Right renal cortex interstitium (tissue), 3 donors: ENCODE data around the gene ANKS1A. TPM values are rescaled to one million over a fixed set of nuclear protein-coding genes. Genes with fewer than 3 reads are reported as not detected.

Experiments
- DNase-seq, 3 donors: peaks; one replicate each; pipeline ENCODE4 v3.0.0-alpha.2; 2013; ENCODE audit warnings: low read depth in 3 of 3, low spot score in 2 of 3
- polyA plus RNA-seq, 3 donors: library from polyadenylated mRNA; unstranded; fragments of 120-200 nt; gene quantifications; one replicate each; pipeline ENCODE4 v1.2.1, GENCODE V29; 2013; ENCODE audit not compliant: insufficient read length in 3 of 3

Gene ANKS1A
- polyA plus RNA-seq, 3 donors, result 31.2 to 43.8 (median 38.4) TPM

- DNase-seq, result no peak
Observed at GRCh38 chr6:35078896-35079295, 189.8 kb downstream of the ANKS1A start.

- DNase-seq, result no peak
Observed at GRCh38 chr6:35079311-35080000, 190.4 kb downstream of the ANKS1A start.

DNA sequence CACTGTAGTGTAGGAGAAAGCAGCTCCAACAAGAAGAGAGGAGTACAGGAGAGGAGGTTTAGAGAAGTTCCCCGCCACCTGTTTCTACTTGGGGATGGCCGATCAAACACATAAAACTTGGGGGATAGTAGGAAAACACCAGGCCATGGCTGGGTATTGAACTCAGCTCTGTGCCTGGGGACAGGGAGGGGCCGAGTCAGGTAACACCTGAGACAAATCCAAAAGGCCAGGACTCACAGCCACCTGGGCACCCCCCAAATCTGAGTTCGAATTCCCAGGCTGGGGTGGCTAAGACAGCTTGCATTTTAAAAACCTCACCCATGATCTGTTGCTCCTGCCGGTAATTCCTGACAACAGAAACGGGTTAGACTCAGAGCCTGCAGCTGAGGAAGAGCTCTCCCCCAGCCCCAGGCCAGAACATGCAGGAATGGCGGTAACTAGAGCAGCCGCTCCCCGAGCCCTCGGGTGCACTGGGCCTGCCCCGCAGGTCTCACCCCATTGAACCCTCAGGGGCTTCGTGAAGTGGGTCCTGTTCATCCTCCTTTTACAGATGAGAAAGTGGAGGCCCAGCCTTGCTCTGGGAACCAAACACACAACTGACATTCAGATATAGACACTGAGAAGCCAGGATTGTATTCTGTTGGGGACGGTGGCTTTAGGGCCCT lies 191.1 kb downstream of the ANKS1A start:
- DNase-seq, result no peak

GRCh38 chr6:35080821-35081425 lies 191.9 kb downstream of the ANKS1A start:
- no peak for DNase-seq

- no peak for DNase-seq
Observed at GRCh38 chr6:35081426-35081851, 192.4 kb downstream of the ANKS1A start.

DNA sequence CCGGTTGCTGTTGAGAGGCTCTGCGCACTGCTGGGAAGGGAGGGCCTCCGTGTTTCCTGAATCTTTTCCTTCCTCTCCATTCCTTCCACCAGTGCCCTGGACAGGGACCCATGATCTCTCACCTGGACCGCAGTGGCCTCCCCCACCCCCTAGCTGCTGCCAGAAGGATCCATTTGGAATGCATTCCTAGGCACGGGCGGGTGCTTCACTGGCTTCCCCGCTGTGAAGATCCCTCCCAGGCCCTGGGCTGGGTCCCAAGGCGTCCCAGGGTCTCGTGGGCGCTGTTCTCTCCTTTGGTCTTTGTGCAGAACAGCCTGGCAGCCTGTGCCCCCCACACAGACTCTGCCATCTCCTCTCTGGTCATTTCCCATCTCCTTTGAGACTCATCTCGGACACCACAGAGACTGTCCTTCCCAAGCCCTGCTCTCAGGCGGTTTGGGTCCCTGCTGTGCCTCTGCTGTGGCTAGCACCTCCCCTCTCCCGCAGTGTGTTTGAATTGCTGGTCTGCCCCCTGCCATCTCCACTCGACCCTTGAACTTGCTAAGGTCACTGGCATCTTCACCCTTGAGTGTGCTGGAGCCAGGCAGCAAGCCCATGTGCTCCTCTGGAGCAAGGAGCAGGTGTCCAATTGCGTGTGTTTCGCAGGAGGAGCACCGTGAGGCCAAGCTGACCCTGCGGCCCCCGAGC lies 193.1 kb downstream of the ANKS1A start:
- DNase-seq, result no peak

GRCh38 chr6:35082733-35083403 lies 193.8 kb downstream of the ANKS1A start:
- DNase-seq, result no peak

DNA sequence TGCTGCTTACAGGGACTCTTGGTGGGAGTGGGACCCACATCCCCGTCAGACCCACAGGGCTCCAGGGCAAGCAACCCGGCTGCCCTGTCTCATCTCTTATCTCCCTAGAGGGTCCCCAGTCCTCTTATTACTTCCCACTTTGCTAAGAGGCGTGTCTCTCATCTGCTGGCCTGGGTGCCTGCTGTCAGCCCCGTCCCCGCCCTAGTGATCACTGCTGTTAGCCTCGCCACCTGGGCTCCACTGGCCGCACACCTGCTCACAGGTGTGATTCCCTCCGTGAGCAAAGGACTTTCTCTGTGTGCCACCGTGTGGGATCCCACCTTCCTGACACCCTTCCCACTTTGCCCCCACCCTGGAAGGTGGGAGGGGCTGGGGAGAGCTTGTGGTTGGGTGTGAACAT lies 194.5 kb downstream of the ANKS1A start:
- no peak for DNase-seq

GRCh38 chr6:35084041-35084491 lies 195.0 kb downstream of the ANKS1A start:
- no peak for DNase-seq

- DNase-seq, result no peak
Observed at GRCh38 chr6:35084511-35085203, 195.6 kb downstream of the ANKS1A start.

DNA sequence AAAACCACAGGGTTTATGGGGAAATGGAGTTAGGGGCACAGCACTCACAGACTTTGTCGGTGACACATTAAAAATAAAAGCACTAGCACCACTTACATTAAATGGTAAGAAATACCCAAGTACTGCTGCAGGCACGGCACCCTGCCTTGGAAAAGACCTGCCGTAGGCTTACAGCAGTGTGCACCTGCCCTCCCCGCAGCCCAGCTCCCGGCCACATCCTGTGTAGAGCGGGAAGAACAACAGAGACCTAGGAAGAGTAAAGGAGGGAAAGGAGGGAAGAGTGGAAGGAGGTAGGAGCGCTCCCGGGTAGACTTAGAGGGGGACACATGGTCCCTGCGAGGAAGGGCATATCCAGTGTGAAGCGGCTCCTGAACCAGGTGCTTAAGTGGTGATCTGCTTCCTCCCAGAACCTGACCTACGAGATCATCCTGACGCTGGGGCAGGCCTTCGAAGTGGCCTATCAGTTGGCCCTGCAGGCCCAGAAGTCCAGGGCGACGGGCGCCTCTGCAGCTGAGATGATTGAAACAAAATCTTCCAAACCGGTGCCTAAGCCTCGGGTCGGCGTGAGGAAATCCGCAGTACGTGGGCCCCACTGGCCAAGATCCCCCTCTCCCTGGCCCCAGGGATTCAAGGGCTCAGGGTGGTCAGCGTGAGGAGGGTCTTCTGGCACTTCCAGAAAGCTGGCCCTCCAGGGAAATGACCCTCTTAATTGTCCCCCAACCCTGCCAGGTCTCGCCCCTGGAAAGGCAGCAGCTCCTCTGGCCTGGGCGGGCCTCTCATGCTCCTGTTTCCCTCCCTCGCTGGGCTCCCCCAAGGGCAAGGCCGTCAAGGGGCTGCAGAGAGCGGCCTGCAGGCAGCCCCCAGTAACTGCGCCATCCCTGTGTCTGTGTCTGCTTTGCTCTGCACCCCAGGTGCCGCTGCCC lies 196.6 kb downstream of the ANKS1A start:
- no peak for DNase-seq

- no peak for DNase-seq
Observed at GRCh38 chr6:35086282-35086632, 197.2 kb downstream of the ANKS1A start.

- DNase-seq, result no peak
Observed at GRCh38 chr6:35086636-35087360, 197.7 kb downstream of the ANKS1A start.

DNA sequence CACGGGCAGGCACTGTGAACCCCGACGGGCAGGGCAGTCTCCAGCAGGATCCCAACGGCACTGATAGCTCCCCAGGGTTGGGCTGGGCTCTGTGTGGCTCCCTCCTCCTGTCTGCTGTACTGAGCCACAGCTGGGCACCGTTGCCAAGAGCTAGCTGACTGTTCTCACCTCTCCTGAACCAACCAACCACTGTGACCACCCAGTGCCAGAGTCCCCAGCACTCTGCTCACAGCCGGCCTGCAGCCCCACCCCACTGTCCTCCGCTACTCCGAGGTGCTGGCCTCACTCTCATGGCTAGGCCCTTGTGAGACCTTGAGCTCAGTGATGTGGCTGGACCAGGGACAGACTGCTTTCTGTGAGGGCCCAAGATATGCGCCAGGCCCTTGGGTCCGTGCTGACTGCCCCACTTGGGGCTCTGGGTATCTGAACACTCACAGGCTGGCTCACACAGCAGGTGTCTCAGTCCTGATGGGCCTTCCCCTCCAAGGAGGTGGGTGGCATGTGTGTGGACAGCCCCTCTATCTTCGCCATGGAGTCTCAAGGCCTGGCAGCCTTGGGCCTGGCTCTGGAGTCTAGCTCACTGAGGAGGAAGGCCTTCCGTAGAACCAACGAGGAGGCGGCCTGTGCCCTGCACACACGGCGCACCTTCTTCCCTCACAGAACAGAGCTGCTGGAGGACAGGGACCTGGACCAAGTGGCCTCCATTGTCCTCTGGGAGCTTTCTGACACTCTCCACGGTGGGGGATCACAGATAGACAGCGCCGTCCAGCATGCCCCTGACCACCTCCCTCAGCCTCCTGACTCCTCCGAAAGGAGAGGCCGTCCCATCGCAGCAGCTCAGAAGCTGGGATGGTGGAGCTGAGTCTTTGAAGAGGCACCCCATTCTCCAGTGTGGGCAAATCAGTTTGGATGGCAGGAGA lies 198.6 kb downstream of the ANKS1A start:
- no peak for DNase-seq

DNA sequence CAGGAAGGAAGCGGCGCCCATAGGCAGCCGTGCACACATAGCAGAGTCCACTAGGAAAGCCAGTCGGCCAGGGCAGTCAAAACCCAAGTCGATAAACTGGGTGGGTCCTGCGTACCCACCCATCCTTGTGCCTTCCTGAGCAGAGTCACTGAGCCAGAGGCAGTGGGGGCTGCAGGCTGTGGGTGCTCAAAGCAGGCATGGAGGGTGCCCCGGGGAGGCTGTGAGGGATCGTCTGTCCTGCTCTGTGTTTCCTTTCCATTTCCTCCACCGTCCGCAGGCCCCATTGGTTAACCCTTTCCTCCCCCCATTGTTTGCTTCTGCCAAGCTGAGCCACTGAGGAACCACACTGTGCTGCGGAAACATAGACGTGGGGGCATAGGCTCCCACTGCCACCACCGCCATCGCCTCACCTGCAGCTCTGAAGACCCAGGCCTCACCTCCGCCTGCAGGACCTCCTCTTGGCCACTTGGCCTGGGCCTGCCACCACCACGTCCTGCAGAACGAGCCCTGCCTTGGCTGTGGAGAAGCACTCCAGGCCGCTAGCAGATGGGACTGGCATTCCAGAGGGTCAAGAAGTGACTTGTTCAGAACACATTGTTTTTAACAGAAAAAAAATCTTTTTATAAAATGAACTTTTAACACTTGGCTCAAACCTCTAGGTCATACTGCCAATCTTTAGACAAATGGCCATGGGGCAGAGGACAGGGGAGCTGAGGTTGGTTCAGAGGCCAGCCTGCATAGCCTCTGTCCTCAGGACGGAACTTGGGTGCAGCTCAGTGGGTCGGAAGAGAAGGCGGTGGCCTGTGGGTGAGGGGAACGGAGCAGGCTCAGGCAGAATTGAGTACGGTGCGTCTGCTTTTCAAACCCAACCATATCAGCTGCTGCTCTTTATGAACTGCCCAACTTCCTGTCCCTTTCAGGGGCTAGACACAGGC lies 199.5 kb downstream of the ANKS1A start:
- no peak for DNase-seq

DNA sequence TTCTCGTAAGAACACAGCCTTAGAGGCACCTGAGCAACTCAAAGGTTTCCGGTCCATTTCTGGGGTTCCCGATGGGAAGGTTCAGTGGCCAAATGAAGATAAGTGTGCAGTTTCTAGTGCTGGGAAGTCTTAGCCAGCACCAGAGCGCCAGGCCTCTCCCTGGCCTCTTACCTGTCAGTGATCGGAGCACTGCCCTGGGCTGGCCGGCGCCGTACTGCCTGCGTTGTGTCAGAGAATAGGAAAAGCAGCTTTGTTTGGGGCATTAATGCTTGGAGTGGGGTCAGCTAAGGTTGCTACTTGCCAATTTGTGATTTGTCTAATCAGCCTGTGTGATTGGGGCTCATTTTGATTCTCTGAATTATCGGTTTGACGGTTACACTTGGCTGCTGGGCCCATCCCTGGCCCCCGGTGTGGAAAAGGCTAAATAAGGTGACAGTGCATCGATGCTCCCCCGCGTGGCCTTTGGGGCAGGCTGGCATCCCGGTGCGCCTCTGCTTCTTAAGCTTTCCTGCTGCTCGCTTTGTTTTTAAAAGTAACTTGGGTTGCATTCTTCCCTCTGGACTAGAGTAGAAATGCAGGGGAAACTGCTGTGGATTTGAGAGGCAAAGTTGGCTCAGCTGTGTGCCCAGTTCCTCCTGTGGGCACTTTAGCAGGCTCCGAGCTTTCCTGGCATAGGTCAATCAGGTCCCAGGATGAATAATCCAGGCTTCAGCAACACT lies 200.3 kb downstream of the ANKS1A start:
- no peak for DNase-seq
